ENCODE results near the gene FUZ.

FUZ gene

DNA sequence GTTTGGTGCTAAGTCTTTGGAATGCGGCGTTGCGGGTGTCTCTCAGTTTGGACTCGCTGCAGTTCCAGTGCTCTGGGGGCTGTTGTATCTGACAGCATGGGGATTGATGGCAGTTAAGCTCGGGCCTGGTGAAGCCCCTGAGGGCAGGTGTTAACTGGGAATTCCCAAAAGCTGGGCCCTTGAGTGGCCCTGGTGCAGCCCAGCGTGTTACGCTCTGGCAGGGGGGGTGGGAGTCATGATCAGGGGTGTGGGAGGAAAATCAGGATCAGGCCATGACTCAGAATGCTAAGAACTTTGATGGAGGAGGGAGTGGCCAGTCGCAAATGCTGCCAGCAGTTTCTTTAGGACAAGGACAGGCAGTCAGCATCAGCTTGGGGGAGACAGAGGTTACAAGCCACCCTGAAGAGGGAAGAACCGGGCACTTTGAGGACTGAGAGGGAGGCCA, 26.7 kb downstream of the FUZ start:
- Histone ChIP-seq H4K20me1 (ENCODE audit: insufficient read depth, low read length, poor library complexity, severe bottlenecking) (no peaks in the 10 kb centered on the region), H3K79me2 (ENCODE audit: insufficient read depth, low read length) (no peaks in the 10 kb centered on the region), H3K36me3 (ENCODE audit: insufficient read depth, low read length) (peaks cover 19% of the 10 kb centered on the region; the same call in 1 of the 2 replicates), H3K9ac (ENCODE audit: low read depth, low read length, poor library complexity, severe bottlenecking) (no peak overlapping the region), H3K9me2 (replicated peaks; ENCODE audit: low read depth, low read length) (no peaks in the 10 kb centered on the region), H3K9me3 (ENCODE audit: insufficient read depth, low read depth, low read length) (no peaks in the 10 kb centered on the region), H3K4me2 (ENCODE audit: low read depth, low read length, poor library complexity, severe bottlenecking) (no peak overlapping the region), H3K27me3 (ENCODE audit: insufficient read depth, low read length, poor library complexity, severe bottlenecking) (no peaks in the 10 kb centered on the region), H3K4me3 (ENCODE audit: low read length, poor library complexity, severe bottlenecking) (no peak overlapping the region), H3F3A (ENCODE audit: low read depth) (no peaks in the 10 kb centered on the region), H2AFZ (ENCODE audit: low read length) (no peak overlapping the region), H3K4me1 (ENCODE audit: insufficient read depth, low read length, poor library complexity, severe bottlenecking) (no peaks in the 10 kb centered on the region)
- TF ChIP-seq EZH2phosphoT487 (IDR thresholded peaks at IDR 0.05; ENCODE audit: borderline replicate concordance) = no peak
- TF ChIP-seq, protein P1, sequence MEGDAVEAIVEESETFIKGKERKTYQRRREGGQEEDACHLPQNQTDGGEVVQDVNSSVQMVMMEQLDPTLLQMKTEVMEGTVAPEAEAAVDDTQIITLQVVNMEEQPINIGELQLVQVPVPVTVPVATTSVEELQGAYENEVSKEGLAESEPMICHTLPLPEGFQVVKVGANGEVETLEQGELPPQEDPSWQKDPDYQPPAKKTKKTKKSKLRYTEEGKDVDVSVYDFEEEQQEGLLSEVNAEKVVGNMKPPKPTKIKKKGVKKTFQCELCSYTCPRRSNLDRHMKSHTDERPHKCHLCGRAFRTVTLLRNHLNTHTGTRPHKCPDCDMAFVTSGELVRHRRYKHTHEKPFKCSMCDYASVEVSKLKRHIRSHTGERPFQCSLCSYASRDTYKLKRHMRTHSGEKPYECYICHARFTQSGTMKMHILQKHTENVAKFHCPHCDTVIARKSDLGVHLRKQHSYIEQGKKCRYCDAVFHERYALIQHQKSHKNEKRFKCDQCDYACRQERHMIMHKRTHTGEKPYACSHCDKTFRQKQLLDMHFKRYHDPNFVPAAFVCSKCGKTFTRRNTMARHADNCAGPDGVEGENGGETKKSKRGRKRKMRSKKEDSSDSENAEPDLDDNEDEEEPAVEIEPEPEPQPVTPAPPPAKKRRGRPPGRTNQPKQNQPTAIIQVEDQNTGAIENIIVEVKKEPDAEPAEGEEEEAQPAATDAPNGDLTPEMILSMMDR (conservative IDR thresholded peaks at IDR 0.05; ENCODE audit: low read length) = no peak

DNA sequence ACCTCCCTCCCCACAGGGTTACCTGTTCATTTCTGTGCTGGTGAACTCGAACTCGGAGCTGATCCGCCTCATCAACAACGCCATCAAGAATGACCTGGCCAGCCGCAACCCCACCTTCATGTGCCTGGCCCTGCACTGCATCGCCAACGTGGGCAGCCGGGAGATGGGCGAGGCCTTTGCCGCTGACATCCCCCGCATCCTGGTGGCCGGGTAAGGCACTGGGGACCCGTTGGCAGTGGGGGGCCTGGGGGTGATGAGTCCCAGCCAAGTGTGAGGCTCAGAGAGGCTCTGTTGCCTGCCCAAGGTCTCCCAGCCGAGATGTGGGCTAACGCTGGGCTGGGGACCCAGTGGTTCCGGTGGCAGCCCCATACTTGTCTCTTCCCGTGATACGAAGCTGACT, 30.6 kb downstream of the FUZ start:
- no peaks in the 10 kb centered on the region for H3K9me3 ChIP-seq (ENCODE audit: insufficient read depth, low read depth, low read length)
- H3F3A ChIP-seq (ENCODE audit: low read depth) = no peaks in the 10 kb centered on the region
- H2AFZ ChIP-seq (ENCODE audit: low read length) = no peak overlapping the region
- TF ChIP-seq, protein P1 (conservative IDR thresholded peaks at IDR 0.05; ENCODE audit: low read length) = no peak
- TF ChIP-seq EZH2phosphoT487 (IDR thresholded peaks at IDR 0.05; ENCODE audit: borderline replicate concordance) = no peak
- no peaks in the 10 kb centered on the region for H3K4me1 ChIP-seq (ENCODE audit: insufficient read depth, low read length, poor library complexity, severe bottlenecking)
- H3K9me2 ChIP-seq (replicated peaks; ENCODE audit: low read depth, low read length) = no peaks in the 10 kb centered on the region
- H3K79me2 ChIP-seq (ENCODE audit: insufficient read depth, low read length) = no peaks in the 10 kb centered on the region
- H3K27me3 ChIP-seq (ENCODE audit: insufficient read depth, low read length, poor library complexity, severe bottlenecking) = no peaks in the 10 kb centered on the region
- no peak overlapping the region for H3K4me2 ChIP-seq (ENCODE audit: low read depth, low read length, poor library complexity, severe bottlenecking)
- H3K4me3 ChIP-seq (ENCODE audit: low read length, poor library complexity, severe bottlenecking) = no peak overlapping the region
- H4K20me1 ChIP-seq (ENCODE audit: insufficient read depth, low read length, poor library complexity, severe bottlenecking) = peaks cover 3% of the 10 kb centered on the region
- H3K36me3 ChIP-seq (ENCODE audit: insufficient read depth, low read length) = peaks cover 17% of the 10 kb centered on the region; the same call in 1 of the 2 replicates
- H3K9ac ChIP-seq (ENCODE audit: low read depth, low read length, poor library complexity, severe bottlenecking) = no peak overlapping the region

DNA sequence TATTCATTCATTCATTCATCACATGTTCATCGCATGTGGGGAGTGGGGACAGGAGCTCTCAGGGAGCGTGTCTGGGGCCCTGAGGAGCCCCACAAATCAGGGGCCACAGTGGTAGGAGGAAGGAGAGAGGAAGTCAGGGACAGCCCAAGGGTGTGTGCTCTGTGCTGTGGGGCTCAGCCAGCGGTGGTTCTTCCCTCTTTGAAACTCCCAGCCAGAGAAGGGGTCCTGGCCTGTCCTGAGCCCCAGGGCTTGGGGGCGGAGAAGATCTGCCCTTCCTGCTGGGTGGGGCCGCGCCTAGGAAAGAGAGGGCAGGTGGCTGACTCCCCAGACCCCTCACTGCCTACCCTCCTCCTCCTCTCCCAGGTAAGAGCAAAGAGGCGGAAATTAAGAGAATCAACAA, 31.7 kb downstream of the FUZ start:
- Histone ChIP-seq H2AFZ (ENCODE audit: low read length) (no peak overlapping the region), H3K9me2 (replicated peaks; ENCODE audit: low read depth, low read length) (no peaks in the 10 kb centered on the region), H3K27me3 (ENCODE audit: insufficient read depth, low read length, poor library complexity, severe bottlenecking) (no peaks in the 10 kb centered on the region), H4K20me1 (ENCODE audit: insufficient read depth, low read length, poor library complexity, severe bottlenecking) (peaks cover 5% of the 10 kb centered on the region), H3K79me2 (ENCODE audit: insufficient read depth, low read length) (no peaks in the 10 kb centered on the region), H3K36me3 (ENCODE audit: insufficient read depth, low read length) (peaks cover 17% of the 10 kb centered on the region; the same call in 1 of the 2 replicates), H3K4me1 (ENCODE audit: insufficient read depth, low read length, poor library complexity, severe bottlenecking) (no peaks in the 10 kb centered on the region), H3F3A (ENCODE audit: low read depth) (no peaks in the 10 kb centered on the region), H3K9me3 (ENCODE audit: insufficient read depth, low read depth, low read length) (no peaks in the 10 kb centered on the region), H3K9ac (ENCODE audit: low read depth, low read length, poor library complexity, severe bottlenecking) (no peak overlapping the region), H3K4me3 (ENCODE audit: low read length, poor library complexity, severe bottlenecking) (no peak overlapping the region), H3K4me2 (ENCODE audit: low read depth, low read length, poor library complexity, severe bottlenecking) (no peak overlapping the region)
- TF ChIP-seq, protein P1 (conservative IDR thresholded peaks at IDR 0.05; ENCODE audit: low read length) = no peak
- TF ChIP-seq EZH2phosphoT487 (IDR thresholded peaks at IDR 0.05; ENCODE audit: borderline replicate concordance) = no peak

All from Loucy (cell line).